HG03139 (cell line): Measurements from ENCODE around the gene TUT7.
"Not testable (repeated sequence)": the region's sequence is repeated elsewhere in the genome, so short reads cannot be mapped to it uniquely, and the experiment has no call there.

Source experiments
- ATAC-seq: cut with Tn5 transposase; IDR thresholded peaks from one replicate; pipeline ENCODE4 v1.9.1; 2021; ENCODE audit not compliant: unreplicated experiment

Gene TUT7, protein sequence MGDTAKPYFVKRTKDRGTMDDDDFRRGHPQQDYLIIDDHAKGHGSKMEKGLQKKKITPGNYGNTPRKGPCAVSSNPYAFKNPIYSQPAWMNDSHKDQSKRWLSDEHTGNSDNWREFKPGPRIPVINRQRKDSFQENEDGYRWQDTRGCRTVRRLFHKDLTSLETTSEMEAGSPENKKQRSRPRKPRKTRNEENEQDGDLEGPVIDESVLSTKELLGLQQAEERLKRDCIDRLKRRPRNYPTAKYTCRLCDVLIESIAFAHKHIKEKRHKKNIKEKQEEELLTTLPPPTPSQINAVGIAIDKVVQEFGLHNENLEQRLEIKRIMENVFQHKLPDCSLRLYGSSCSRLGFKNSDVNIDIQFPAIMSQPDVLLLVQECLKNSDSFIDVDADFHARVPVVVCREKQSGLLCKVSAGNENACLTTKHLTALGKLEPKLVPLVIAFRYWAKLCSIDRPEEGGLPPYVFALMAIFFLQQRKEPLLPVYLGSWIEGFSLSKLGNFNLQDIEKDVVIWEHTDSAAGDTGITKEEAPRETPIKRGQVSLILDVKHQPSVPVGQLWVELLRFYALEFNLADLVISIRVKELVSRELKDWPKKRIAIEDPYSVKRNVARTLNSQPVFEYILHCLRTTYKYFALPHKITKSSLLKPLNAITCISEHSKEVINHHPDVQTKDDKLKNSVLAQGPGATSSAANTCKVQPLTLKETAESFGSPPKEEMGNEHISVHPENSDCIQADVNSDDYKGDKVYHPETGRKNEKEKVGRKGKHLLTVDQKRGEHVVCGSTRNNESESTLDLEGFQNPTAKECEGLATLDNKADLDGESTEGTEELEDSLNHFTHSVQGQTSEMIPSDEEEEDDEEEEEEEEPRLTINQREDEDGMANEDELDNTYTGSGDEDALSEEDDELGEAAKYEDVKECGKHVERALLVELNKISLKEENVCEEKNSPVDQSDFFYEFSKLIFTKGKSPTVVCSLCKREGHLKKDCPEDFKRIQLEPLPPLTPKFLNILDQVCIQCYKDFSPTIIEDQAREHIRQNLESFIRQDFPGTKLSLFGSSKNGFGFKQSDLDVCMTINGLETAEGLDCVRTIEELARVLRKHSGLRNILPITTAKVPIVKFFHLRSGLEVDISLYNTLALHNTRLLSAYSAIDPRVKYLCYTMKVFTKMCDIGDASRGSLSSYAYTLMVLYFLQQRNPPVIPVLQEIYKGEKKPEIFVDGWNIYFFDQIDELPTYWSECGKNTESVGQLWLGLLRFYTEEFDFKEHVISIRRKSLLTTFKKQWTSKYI (N-terminal part only)

DNA sequence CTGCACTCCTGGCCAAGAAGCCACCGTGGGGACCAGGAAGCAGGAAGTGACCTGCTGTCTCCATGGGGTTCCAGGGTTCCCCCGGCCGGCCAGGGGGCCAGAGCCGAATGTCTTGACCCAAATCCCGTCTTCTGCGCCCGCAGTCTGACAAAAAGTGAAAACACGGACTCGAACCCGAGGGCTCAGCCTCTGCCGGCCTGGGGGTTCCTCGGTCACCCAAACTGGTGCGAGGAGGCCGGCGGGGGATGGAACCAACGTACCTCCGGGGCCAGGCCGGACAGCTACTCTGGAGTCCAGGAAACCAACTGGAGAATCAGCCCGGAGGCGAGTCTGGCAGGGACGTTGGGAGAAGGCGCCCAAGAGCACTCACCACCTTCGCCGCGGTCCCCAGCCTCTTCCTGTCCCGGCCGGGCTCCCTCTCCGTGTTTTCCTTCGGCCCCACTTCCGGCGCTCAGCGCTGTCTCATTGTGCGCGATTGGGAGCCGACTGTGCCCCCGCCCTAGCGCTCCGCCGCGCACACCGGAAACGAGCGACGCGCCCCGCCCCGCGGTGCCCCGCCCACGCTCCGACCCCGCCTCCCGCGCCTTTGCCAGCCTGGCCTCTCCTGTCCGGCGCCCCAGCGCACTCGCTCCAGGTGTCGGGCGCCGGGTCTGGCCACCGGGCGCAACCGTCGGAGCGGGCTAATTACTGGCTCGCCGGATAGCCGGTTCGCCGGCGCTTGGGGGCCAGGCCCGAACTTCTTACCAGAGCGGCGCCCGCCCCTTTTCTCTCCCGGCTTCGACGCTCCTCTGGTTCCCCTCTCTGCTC, at the start of gene TUT7:
TUT7 (minus strand) TSS at position 400 of the 807 bp plus-strand sequence. CDS start 1,211 bp downstream, outside the sequence.
- peak; percentile 80 for ATAC-seq

DNA sequence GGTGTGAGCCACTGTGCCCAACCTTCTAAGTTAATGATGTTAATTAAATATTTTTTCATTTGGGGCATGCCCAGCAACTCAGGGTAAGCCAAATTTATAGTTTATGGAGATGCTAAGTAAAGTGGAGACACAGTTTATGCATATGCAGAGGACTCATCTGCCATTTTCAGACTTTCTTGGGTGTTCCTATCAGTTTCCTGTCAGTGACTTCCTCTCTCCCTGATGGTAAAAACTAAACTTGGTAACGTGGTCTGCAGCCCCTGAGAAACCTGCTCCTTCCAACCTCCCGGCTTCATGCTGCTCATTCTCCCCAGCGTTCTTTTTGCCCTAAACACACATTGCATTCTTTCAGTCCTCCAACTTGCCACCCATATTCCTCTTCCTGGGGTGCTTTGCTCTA, 48.4 kb upstream of the TUT7 start:
- no peak for ATAC-seq

DNA sequence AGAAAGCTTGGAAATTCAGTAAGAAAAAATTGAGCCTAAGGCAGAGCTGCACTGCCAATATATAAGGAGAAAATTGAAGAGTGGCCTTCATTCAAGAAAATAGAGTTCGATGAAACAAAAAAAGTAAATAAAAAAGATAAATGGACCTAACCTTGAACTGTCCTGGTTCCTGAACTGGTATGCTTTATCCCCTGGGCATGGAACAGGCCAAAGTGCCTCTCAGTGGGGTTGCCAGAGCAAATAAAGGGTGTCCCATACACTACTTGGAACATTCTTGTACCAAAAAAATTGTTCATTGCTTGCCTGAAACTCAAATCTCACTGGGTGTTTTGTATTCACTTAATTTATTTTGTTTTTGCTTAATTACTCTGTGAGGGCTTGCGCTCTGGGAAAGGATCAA, 42.2 kb upstream of the TUT7 start:
- ATAC-seq: no peak

DNA sequence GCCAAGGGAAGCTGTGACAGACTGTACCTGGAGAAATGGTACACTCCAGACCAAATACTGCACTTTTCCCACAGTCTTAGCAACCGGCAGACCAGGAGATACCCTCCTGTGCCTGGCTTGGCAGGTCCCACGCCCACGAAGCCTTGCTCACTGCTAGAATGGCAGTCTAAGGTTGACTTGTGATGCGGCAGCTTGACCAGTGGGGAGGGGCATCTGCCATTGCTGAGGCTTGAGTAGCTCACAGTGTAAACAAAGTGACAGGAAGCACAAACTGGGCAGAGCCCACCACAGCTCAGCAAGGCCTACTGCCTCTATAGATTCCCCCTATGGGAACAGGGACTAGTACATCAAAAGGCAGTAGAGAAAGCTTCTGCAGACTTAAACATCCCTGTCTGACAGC, 36.0 kb upstream of the TUT7 start:
- not testable (repeated sequence) for ATAC-seq

DNA sequence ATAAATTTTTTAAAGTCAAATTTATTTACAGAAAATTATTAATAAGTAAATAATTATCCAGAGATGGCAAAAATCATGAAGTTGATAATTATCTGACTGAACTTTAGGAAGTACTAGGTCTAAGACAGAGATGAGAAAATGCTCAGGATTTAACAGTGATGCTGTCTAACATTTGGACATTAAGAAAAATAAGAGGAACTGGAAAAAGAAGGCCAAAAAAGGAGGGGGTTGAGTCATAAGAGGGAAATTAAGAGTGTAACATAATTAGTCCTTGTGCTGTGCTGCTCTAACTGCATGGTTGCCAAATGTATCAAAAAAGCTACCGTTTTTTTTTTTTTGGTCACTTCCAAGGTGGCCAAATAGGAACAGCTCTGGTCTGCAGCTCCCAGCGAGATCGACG, 35.4 kb upstream of the TUT7 start:
- no peak for ATAC-seq

DNA sequence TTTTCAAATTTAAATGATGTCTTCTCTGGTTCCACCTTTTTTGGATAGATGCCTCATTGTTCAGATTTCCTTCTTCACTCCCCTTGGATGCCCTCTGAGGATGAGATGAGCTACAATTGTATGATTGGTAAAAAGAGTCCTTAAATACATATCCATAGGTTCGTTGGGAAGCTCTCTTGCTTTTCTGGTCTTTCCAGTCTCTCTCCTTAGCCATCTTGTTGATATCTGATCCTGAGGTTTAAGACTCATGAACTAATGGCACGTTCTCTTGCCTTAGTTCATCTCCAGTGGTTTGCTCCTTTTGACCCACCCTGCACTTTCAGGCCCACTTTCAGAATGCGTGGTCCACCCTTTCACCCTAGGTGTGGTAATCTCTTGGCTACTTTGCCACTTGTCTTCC, 33.2 kb upstream of the TUT7 start:
- no peak for ATAC-seq

DNA sequence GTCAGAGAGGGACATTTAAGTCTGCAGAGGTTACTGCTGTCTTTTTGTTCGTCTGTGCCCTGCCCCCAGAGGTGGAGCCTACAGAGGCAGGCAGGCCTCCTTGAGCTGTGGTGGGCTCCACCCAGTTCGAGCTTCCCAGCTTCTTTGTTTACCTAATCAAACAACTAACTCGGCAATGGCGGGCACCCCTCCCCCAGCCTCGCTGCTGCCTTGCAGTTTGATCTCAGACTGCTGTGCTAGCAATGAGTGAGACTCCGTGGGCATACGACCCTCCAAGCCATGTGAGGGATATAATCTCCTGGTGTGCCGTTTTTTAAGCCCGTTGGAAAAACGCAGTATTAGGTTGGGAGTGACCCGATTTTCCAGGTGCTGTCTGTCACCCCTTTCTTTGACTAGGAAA, 28.8 kb upstream of the TUT7 start:
- not testable (repeated sequence) for ATAC-seq

DNA sequence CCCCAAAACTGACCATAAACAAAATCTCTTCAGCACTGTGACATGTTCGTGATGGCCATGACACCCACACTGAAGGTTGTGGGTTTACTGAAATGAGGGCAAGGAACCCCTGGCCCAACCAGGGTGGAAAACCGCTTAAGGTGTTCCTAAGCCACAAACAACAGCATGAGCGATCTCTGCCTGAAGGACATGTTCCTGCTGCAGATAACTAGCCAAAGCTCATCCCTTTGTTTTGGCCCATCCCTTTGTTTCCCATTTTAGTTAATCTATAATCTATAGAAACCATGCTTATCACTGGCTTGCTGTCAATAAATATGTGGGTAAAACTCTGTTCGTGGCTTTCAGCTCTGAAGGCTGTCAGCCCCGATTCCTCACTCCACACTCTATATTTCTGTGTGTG, 21.8 kb upstream of the TUT7 start:
- ATAC-seq: no peak

DNA sequence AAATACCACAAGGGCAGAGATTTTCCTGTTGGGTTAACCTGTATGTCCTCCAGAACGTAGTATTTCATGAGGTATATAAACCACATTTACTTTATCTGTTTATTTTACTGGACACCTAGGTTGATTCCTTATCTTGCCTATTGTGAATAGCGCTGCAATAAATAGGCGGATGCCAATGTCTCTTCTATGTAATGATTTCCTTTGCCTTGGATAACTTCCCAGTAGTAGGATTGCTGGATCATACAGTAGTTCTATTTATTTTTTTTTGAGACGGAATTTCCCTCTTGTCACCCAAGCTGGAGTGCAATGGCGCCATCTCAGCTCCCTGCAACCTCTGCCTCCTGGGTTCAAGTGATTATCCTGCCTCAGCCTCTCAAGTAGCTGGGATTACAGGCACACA, 15.6 kb upstream of the TUT7 start:
- ATAC-seq: no peak

DNA sequence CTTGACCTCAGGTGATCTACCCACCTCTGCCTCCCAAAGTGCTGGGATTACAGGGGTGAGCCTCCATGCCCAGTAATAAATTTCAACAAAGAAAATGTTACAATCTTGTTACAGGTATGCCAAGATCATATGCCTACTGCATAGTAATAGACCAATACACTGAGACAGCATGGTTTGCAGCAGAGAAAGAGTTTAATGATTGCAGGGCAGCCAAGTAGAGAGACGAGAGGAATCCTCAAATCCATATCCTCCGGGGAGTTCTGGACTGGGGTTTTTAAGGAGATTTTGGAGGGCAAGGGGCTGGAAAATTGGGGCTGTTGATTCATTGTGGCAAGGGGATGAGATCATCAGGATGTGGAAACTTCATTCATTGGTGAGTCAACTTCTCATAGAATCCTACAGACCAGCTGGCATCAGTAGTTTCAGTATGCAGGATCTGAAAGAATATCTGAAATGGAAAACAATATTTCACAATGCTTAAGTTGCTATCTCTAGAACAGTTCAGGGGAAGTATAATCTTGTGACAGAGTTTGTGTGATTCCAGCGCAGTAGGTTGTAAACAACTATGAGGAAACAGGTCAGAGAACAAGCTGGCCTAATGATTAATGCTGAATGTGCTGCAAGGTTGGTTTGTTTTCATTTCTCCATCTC, 14.8 kb upstream of the TUT7 start:
- no peak for ATAC-seq

DNA sequence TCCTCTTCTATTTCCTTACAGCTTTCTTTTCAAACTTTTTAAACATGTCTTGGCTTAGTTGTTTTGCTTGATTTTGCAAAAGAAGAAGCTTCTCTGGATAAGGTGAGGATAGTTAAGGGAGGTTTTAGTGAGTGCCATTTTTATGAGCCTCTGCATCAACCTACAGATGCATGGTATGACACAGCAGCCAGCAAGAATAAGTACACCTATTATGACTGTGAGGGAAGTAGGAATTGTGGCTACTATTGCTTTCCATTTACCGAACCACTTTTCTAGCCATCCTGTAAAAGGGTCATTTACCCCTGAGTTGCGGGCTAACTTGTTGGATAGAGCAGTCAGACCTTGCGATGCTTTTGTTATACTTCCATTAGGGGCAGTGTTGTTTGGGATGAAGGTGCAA, 7.0 kb upstream of the TUT7 start:
- ATAC-seq: no peak

DNA sequence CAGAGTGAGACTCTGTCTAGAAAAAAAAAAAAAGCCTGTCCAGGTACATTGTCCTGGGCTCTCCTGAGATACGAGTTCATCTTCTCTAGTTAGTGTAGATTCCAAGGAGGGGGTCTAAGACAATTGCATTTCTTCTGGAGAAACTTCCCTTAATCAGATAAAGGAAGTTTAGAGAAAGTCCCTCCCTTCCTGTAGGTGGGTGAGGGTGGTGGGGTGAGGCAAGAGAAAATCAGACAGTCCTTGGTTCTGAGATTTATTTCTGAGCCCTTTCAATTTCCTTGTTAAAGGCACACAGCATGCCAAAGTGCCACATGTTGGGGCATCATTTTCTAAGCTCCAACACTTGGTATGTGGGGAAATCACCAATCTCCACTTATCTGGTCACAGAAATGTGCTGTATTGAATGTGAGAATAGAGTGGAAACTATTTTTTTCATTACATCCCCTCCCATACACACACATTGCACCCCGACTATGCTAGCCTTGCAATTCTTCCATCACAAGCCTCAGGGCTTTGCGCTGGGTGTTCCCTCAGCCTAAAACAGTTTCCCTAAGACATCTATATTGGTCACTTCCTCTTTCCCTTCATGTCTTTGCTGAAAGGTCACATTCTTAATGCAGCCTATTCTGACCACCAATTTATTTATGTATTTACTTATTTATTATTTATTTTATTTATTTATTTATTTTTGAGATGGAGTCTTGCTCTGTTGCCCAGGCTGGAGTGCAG, 5.1 kb upstream of the TUT7 start:
- ATAC-seq: no peak

DNA sequence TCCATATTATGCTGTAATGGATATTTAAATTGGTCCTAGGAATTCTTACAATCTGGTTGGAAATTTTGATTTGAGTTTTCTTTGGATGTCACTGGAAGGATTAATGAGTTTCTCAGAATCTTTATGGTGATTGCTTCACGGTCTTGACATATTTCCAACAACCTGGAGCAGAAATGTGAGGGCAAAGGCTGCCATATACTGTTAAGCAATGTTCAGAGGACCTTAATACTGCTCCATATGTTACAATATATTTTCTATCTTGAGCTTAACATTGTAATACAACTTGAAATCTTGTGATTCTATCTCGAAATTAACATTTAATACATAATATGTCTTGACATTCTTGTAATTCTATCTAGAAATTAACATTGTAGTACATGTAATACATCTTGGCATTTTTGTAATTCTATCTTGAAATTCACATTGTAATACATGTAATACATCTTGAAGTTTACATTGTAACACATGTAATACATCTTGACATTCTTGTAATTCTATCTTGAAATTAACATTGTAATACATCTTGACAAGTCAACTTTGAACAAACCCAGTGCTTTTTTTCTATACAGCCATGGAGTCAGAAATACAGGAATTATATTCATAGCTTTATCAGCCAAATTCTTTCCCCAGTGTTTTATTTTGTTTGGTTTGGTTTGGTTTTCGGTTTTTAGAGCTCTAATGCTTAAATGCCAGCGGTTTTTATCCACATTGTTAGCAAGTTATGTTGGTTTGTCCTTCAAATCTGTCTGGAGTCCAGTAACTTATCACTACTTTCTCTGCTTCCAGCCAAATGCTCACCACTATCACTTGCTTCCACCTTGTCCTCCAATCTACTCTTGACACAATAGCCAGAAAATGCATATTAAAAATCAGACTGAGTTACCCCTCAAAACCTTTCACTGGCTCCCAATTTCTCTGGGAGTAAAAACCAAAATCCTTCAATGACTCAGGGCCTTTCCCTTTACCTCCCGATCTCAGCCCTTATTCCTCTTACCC, 3.0 kb upstream of the TUT7 start:
- ATAC-seq: no peak

DNA sequence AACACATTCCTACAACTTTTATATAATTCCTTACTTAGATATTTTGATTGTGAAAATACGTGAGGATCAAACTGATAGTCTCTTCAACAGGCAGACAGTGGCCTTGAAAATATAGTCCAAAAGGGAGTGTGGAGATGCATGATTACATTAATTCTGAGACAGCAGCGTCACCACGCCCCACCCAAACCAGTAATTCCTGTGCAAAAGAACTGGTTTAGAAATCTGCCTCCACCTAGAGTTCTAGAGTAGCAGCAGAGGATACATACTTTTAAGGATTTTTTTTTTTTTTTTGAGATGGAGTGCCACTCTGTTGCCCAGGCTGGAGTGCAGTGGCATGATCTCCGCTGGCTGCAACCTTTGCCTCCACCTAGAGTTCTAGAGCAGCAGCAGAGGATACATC, 1.6 kb upstream of the TUT7 start:
- no peak for ATAC-seq

DNA sequence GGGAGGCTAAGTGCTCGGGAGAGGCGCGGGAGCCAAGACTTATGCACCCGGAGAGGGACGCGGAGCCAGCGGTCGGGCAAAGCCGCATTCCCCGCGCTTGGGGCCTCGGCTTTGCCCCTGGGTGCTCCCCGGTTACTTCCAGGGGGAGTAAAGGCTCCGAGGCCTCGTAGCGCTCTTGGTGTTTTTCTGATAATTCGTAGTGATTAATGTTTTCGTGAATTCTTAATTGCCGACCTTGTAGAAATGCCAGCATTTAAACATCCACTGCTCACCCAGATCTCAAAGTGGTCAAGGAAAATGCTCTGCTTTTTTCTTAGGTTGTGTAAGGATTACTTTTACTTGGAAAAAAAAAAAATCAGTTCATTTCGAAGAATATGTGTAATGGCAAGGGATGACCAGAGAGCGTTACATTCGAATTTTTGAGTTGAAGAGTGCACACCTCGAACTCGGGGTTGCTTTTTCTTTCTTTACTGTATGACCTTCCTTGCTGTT, 654 bp upstream of the TUT7 start:
- no peak for ATAC-seq

DNA sequence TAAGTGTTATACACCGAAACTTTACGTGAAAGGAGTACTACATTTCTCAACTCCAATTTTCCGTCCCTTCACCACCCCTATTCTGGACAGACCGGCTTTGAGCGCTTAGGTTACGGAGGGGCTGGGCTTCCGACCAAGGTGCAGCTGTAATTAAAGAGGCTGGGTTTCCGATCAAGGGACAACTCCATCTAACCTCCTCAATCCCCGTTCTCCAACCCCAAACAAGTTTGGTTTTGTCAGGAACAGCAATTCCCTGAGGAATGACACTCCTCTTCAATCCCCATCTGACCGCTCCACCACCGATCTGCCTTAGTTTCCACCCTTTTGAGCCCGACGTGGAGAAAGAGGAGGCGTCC, 577 bp downstream of the TUT7 start:
- no peak for ATAC-seq

DNA sequence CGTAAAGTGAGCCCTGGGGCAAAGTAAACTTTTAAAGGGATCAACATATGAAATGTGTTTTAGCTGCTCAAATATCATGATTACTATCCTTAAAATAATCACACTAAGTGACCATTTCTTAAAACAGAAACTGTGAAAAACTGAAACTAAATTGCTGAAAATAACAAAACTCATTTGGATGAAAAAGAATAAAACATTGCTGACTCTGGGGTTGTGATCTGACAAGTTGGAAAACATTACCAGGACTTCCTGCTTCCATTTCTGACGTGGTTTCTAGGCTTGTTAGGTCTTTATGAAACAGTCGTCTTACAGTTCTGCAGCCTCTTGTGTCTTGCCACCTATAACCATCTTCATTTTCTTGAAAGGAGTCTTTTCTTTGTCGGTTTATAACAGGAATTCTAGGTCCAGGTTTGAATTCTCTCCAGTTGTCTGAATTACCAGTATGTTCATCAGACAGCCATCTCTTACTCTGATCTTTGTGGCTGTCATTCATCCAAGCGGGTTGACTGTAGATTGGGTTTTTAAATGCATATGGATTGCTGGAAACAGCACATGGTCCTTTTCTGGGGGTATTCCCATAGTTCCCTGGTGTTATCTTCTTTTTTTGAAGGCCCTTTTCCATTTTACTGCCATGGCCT, 1.7 kb downstream of the TUT7 start:
- no peak for ATAC-seq

DNA sequence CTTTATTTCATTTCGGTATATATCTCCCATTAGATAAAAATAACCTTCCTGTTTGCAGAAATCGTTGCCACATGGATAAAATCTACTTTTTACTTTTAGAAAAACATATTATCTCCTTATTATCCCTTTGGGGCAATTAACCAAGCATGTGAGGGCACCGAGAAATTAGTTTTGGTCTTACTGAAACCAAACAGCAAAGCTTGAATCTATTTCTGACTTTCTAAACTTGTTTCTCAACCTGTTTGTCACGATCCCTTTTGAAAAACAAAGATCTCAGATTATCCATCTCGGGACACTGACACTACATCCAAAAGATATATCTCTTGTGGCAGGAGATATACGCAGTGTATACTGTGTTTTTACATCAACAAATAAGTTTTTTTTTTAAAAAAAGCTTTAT, 2.3 kb downstream of the TUT7 start:
- no peak for ATAC-seq
